Gastrocnemius medialis (tissue), 4 donors: ENCODE measurements around the gene ASIC5.

Source experiments
- CTCF ChIP-seq, 5 experiments: fragments of 450-650 bp in 3 of 5; fragments of 200-600 bp in 2 of 5; sonication (generic) in 2 of 5; IDR thresholded peaks in 4 of 5; conservative IDR thresholded peaks in 1 of 5; 1 replicate in 4 of 5; 2 replicates in 1 of 5; pipeline ENCODE4 v1.5.1; 2016 to 2019; ENCODE audit warnings: antibody characterized with exemption in 5 of 5, mild to moderate bottlenecking in 3 of 5, moderate library complexity in 3 of 5
- POLR2A ChIP-seq, 2 donors: fragments of 450-650 bp; IDR thresholded peaks; one replicate each; pipeline ENCODE4 v1.6.1; 2017; ENCODE audit warnings: antibody characterized with exemption in 2 of 2, mild to moderate bottlenecking in 2 of 2, moderate library complexity in 2 of 2

- no peak for TF ChIP-seq POLR2A (IDR thresholded peaks at IDR 0.05)
- no peak for TF ChIP-seq CTCF (IDR thresholded peaks at IDR 0.05 in 4 of 5, conservative IDR thresholded peaks at IDR 0.05 in 1 of 5)
Measured at GRCh38 chr4:155908187-155909139, 42.4 kb upstream of the ASIC5 start.
